Measurements from ENCODE around the gene MPRIP.
A peak's percentile ranks its signal among the peaks of the same experiment; 100 is the strongest.

GRCh38 chr17:17186051-17186450 is 143.8 kb downstream of the MPRIP start:
- TF ChIP-seq POLR2A (IDR thresholded peaks at IDR 0.05; ENCODE audit: low read depth, low read length) = no peak
- no peak for TF ChIP-seq POLR2AphosphoS5 (IDR thresholded peaks at IDR 0.05; ENCODE audit: low read depth, low read length)
- peak; percentile 30; the same call in 1 of the 2 replicates for TF ChIP-seq POU2F2 (IDR thresholded peaks at IDR 0.05; ENCODE audit: low read depth, low read length)
